ENCODE results near the gene CBFA2T3.

CBFA2T3 gene

DNA sequence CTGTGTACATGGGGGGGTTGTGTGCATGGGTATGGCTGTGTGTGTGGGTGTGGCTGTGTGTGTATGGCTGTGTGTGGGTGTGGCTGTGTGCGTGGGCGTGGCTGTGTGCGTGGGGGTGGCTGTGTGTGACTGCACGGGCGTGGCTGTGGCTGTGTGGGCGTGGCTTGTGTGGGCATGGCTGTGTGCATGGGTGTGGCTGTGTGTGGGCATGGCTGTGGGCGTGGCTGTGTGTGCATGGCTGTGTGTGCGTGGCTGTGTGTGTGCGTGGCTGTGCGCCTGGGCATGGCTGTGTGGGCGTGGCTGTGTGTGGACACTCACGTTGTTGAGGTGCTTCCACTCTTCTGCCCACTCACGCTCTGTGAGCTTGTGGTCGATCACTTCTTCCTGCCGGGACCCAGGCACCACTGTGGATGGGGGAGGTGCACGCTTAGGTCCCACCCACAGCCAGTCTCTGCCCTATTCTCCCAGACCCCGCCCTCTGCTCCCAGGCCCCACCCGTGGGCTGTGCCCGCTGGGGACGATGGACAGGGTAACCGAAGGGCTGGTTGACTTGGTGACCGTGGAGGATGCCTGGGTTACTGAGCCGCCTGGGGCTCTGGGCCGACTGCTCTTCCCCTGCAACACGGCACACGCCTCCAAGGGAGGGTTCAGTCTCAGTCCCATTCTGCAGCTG lies 94.5 kb downstream of the CBFA2T3 start:
- peaks cover 2% of the 10 kb centered on the region for H3K27me3 ChIP-seq (ENCODE audit: control insufficient read depth, insufficient read depth, low read length)
- H3K27ac ChIP-seq (ENCODE audit: low read depth, low read length): no peak overlapping the region
- H3K9ac ChIP-seq (ENCODE audit: low read length): no peak overlapping the region
- no peak overlapping the region for H3K4me3 ChIP-seq (ENCODE audit: low read length)
- peaks cover 3% of the 10 kb centered on the region for H3K36me3 ChIP-seq (ENCODE audit: control insufficient read depth, insufficient read depth, low read length)
- no peaks in the 10 kb centered on the region for H3K4me1 ChIP-seq (ENCODE audit: control insufficient read depth, insufficient read depth, low read length)

DNA sequence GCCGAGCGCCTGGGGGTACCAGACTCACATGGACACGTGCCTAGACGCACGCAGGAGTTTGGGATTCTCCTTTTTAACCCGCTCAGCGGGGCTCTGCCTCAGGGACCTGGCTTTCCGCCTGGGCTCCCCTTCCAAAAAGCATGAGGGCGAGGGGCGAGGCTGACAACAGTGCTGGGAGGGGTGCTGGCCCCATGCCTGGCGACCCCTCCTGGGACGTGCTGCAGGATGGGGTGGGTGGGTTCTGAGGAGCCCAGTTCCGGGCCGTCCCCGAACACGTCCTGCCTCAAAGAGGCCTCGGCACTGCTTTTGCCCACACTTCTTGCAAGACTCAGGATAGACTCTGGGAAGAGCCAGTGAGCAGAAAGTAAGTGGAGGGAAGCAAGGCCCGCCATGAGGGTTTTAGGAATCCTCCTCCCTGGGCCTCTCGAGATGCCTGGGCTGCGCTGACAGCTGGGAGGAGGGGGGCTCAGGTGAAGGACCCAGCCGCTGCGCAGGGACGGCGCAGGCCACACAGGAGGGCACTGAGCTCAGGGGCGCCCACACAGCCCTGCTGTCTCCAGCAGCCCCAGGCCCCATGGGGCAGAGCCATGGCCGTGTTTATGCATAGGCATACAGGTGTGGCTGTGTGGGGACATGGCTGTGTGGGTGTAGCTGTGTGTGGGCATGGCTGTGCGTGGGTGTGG lies 95.2 kb downstream of the CBFA2T3 start:
- Histone ChIP-seq H3K36me3 (ENCODE audit: control insufficient read depth, insufficient read depth, low read length) (peaks cover 3% of the 10 kb centered on the region), H3K27me3 (ENCODE audit: control insufficient read depth, insufficient read depth, low read length) (peaks cover 2% of the 10 kb centered on the region), H3K9ac (ENCODE audit: low read length) (no peak overlapping the region), H3K27ac (ENCODE audit: low read depth, low read length) (no peak overlapping the region), H3K4me3 (ENCODE audit: low read length) (no peak overlapping the region), H3K4me1 (ENCODE audit: control insufficient read depth, insufficient read depth, low read length) (no peaks in the 10 kb centered on the region)

DNA sequence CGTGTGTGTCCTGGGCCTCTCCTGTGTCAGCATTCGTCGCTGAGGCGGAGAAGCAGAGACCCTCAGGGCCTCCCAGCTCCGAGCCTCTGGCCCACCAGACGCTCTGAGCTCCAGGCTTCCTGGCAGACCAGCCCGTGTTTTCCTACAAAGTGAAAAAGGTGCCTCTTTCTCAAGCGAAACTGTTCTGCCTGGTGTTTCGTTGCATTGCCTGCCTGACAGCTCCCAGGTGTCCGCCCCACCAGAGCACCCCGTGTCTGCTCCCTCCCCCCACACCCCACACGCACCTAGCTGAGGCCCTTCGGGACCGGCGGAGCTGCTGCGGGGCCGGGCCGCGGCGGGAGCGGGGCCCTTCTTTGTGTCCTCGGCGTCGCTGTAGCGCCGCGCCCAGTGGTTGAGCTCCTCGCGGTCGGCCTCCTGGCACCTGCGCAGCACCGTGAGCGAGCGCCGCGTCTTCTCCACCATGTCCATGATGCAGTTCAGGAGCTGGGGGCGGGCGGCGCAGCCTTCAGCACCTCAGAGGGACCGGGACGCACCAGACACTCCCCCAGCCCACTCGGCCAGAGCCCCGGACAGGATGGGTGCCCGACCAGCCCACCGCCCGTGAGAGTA lies 95.9 kb downstream of the CBFA2T3 start:
- Histone ChIP-seq H3K36me3 (ENCODE audit: control insufficient read depth, insufficient read depth, low read length) (peaks cover 3% of the 10 kb centered on the region), H3K9ac (ENCODE audit: low read length) (no peak overlapping the region), H3K27ac (ENCODE audit: low read depth, low read length) (no peak overlapping the region), H3K27me3 (ENCODE audit: control insufficient read depth, insufficient read depth, low read length) (peaks cover 2% of the 10 kb centered on the region), H3K4me3 (ENCODE audit: low read length) (no peak overlapping the region), H3K4me1 (ENCODE audit: control insufficient read depth, insufficient read depth, low read length) (no peaks in the 10 kb centered on the region)

DNA sequence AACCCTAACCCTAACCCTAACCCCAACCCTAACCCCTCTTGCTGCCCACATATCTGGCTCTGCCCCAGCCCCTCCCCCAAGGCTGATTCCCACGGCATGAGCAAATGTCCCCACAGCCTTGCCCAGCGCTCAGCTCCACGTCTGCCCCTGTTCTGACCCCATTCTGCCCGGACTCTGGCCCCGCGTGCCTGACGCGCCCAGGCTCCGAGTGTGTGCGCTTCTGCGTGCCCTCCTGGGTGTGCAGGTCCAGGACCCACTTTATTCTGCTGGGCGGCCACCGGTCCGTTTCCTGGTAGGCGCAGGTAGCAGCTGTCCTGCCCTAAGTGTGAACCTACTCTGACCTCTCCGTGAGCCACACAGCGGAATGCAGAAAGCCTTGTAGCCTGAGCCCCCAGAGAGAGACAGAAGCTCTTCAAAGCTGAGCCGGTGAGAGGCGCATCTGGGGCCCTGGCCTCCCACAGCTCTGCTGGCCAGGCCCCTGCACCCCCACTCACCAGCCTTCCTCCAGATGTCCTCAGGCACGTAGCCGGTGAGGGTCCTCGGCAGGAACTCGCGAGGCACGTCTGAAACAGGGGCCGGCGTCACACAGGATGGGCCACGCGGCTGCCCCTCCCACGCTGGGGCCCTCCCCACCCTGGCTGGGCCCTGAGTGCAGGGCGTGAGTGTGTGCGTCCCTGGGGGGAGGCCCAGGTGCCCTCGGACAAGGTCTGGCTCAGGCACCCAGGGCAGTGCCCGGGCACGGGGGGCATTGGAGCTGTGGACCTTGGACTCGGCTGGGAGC lies 96.6 kb downstream of the CBFA2T3 start:
- H3K4me1 ChIP-seq (ENCODE audit: control insufficient read depth, insufficient read depth, low read length): no peaks in the 10 kb centered on the region
- no peak overlapping the region for H3K9ac ChIP-seq (ENCODE audit: low read length)
- H3K27me3 ChIP-seq (ENCODE audit: control insufficient read depth, insufficient read depth, low read length): peaks cover 2% of the 10 kb centered on the region
- H3K27ac ChIP-seq (ENCODE audit: low read depth, low read length): no peak overlapping the region
- no peak overlapping the region for H3K4me3 ChIP-seq (ENCODE audit: low read length)
- H3K36me3 ChIP-seq (ENCODE audit: control insufficient read depth, insufficient read depth, low read length): peaks cover 3% of the 10 kb centered on the region

DNA sequence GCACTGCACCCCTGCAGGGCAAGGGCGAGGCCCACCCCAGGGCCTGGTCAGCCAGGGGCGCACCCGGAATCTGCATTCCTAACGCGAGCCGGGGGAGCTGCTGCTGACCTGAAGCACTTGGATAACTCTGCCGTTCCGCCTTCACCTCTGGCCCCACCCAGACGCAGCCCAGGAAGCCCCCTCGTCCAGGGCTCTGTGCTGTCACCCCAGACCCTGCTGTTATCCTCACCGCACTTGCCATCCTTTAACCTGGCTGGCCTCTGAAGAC lies 97.3 kb downstream of the CBFA2T3 start:
- H3K9ac ChIP-seq (ENCODE audit: low read length): no peak overlapping the region
- H3K4me1 ChIP-seq (ENCODE audit: control insufficient read depth, insufficient read depth, low read length): no peaks in the 10 kb centered on the region
- no peak overlapping the region for H3K27ac ChIP-seq (ENCODE audit: low read depth, low read length)
- H3K36me3 ChIP-seq (ENCODE audit: control insufficient read depth, insufficient read depth, low read length): peaks cover 3% of the 10 kb centered on the region
- no peak overlapping the region for H3K4me3 ChIP-seq (ENCODE audit: low read length)
- H3K27me3 ChIP-seq (ENCODE audit: control insufficient read depth, insufficient read depth, low read length): peaks cover 2% of the 10 kb centered on the region

DNA sequence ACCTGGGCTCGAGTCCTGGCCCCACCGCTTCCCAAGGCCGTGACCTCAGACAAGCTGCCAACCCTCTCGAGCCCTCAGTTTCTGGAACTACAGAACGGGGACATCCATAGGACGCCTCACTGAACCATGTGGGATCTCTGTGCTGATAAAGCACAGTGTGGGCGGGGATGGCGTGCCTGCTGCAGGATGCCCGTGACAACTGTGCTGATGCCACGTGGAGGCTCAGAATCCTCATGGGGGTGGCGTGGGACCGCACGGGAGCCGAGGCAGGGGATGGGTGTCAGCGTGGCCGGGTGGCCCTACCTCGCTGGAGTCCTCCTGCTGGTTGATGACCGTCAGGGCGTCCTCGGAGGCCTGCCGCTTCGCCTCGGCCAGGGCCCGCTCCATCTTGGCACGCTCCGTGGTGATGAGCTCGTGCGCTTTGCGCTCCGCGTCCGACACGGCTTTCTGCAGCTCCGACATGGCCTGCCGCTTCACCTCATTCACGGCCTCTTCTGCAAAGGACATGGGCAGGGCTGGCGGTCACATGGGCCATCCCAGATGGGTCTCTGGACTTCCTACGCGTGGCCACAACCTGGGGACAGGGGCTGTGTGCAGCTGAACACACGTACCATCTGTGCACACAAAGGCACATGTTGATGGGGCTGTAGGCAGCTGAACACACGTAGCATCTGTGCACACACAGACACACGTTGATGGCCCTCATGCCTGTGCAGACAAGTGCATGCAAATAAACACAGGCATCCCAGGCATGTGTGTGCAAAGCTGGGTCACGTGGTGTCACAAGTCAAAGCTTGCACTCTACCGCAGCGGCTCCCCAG lies 97.8 kb downstream of the CBFA2T3 start:
- Histone ChIP-seq H3K36me3 (ENCODE audit: control insufficient read depth, insufficient read depth, low read length) (peaks cover 3% of the 10 kb centered on the region), H3K4me1 (ENCODE audit: control insufficient read depth, insufficient read depth, low read length) (no peaks in the 10 kb centered on the region), H3K9ac (ENCODE audit: low read length) (no peak overlapping the region), H3K27me3 (ENCODE audit: control insufficient read depth, insufficient read depth, low read length) (peaks cover 2% of the 10 kb centered on the region), H3K27ac (ENCODE audit: low read depth, low read length) (no peak overlapping the region), H3K4me3 (ENCODE audit: low read length) (no peak overlapping the region)

DNA sequence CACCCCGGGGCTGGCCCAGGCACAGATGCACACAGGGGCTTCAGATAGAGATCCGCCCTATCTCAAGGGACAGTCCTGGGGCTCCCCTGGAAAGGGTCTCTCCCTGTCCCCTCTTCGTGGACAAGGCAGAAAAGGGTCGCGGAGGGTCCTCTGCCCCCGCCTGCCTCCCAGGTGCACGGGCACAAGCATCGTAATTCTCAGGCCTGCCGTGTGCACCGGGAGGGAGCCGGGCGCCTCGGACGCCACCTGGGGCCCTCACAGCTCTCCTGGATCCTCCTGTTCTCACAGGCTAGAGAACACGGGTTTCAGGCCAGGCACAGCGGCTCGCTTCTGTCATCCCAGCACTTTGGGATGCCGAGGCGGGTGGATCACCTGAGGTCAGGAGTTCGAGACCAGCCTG lies 98.7 kb downstream of the CBFA2T3 start:
- Histone ChIP-seq H3K4me3 (ENCODE audit: low read length) (no peak overlapping the region), H3K36me3 (ENCODE audit: control insufficient read depth, insufficient read depth, low read length) (peaks cover 3% of the 10 kb centered on the region)

DNA sequence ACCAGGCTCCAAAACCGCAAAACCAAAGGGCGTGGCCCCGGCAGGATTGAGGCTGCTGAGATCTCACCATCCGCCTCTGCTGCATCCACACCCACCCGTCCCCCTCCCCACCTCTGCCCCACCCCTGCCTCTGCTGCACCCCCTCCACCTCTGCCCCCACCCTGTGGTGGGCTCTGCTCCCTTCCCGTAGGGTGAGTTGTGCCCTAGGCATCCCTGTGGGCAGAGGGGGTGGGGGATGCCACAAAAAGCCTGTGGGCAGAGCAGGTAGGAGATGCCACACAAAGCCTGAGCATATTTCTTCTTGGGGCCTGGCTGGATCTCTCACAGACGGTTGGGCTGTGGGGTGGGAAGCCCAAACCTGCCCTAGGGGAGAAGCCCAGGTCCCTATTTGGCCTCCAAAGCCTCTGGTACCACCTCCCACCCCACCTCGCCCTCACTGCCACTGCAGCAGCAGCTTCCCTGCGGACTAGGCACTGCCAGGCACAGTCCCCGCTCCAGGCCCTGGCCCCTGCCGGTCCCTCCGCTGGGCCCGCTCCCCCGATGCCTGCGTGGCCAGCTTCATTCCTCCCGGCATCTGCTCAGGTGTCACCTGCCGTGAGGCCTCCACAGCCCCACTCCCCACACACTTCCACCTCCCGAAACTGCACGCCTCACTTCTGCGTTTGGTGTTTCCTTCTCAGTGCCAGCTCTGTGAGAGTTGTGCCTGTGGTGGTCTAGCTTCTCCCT lies 99.3 kb downstream of the CBFA2T3 start:
- no peak overlapping the region for H3K9ac ChIP-seq (ENCODE audit: low read length)
- peaks cover 2% of the 10 kb centered on the region for H3K27me3 ChIP-seq (ENCODE audit: control insufficient read depth, insufficient read depth, low read length)
- H3K27ac ChIP-seq (ENCODE audit: low read depth, low read length): no peak overlapping the region
- H3K36me3 ChIP-seq (ENCODE audit: control insufficient read depth, insufficient read depth, low read length): peaks cover 3% of the 10 kb centered on the region
- no peak overlapping the region for H3K4me3 ChIP-seq (ENCODE audit: low read length)
- H3K4me1 ChIP-seq (ENCODE audit: control insufficient read depth, insufficient read depth, low read length): no peaks in the 10 kb centered on the region

More for the DNA sequence above, 98.7 kb downstream of the CBFA2T3 start:
- Histone ChIP-seq H3K4me1 (ENCODE audit: control insufficient read depth, insufficient read depth, low read length) (no peaks in the 10 kb centered on the region), H3K27ac (ENCODE audit: low read depth, low read length) (no peak overlapping the region), H3K27me3 (ENCODE audit: control insufficient read depth, insufficient read depth, low read length) (peaks cover 2% of the 10 kb centered on the region), H3K9ac (ENCODE audit: low read length) (no peak overlapping the region)

DNA sequence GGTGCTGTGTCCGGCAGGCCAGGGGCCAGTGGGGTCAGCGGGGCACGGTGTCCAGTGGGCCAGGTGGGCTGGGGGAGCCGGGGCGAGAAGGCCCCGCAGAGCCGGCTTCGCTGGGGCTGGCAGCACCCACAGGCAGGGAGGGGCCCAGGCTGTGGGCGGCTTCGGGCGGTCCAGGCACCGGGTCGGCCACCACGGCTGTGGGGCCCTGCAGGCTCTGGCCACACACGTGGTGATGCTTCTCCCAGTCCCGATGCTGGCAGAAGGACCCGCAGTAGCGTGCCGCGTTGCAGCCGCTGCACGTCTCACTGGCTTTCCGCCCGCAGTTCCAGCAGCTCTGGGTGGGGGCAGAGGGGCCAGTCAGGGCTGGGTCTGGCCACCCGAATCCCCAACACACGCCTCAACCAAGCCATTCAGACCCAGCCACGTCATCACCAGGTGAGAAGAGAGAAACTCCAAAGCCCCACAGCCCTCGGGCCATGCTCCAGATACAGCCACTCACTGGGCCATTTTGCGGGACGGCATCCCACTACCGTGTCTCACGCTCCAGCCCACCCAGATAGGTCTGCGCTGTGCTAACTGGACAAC lies 100.0 kb downstream of the CBFA2T3 start:
- Histone ChIP-seq H3K9ac (ENCODE audit: low read length) (no peak overlapping the region), H3K4me3 (ENCODE audit: low read length) (no peak overlapping the region), H3K36me3 (ENCODE audit: control insufficient read depth, insufficient read depth, low read length) (peaks cover 3% of the 10 kb centered on the region), H3K27ac (ENCODE audit: low read depth, low read length) (no peak overlapping the region), H3K4me1 (ENCODE audit: control insufficient read depth, insufficient read depth, low read length) (no peaks in the 10 kb centered on the region), H3K27me3 (ENCODE audit: control insufficient read depth, insufficient read depth, low read length) (peaks cover 2% of the 10 kb centered on the region)

DNA sequence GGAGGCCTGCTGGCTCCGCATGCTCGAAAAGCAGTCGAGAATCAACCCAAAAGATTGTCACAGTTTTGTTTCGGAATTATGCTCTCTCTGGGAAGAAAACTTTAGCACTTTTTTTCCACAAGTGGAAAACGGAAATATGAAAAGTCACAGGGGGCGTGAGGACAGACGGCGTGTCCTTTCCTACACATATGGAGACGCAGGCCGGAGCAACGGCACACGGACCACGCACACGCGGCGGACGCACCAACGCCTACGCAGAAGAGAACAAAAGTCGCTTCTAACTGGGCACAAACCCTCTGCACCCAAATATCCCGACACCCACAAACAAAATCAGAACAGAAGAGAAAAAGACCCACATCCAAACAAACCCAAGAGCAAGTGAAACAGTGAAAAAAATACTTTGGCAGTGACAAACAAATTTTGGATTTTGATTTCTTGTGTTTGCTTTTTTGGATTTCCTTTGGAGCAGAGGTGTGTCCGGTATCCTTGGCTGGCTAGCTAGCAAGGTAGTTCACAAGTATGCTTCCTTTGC lies 101.2 kb downstream of the CBFA2T3 start:
- no peak overlapping the region for H3K27ac ChIP-seq (ENCODE audit: low read depth, low read length)
- H3K36me3 ChIP-seq (ENCODE audit: control insufficient read depth, insufficient read depth, low read length): peaks cover 3% of the 10 kb centered on the region

DNA sequence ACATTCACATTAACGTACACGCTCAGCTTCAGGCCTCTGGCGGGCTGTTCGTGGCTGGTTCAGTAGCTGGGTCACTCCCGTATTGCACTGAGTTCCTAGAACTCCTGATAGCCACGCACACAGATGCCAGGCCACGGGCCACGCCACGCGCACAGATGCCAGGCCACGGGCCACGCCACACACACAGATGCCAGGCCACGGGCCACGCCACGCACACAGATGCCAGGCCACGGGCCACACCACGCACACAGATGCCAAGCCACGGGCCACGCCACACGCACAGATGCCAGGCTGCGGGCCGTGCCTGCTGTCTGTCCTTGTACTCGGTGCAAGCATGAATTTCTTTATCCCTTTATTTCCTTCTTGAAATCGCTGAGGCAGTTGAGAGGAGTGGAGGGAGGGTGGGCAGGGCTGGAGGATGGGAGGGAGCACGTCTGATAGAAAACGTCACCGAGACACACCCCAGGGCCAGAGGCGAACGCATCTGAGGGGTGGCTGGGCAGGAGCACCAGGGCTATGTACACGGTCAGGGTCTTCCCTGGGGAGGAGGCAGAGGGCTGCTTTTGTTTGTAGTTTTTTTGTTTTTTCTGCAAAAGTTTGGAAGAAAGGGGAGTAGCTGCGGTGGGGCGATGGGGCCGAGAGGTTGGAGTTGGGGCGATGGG lies 101.9 kb downstream of the CBFA2T3 start:
- no peak overlapping the region for H3K4me3 ChIP-seq (ENCODE audit: low read length)
- no peaks in the 10 kb centered on the region for H3K4me1 ChIP-seq (ENCODE audit: control insufficient read depth, insufficient read depth, low read length)
- peaks cover 11% of the 10 kb centered on the region for H3K27me3 ChIP-seq (ENCODE audit: control insufficient read depth, insufficient read depth, low read length)
- H3K27ac ChIP-seq (ENCODE audit: low read depth, low read length): no peak overlapping the region
- peaks cover 3% of the 10 kb centered on the region for H3K36me3 ChIP-seq (ENCODE audit: control insufficient read depth, insufficient read depth, low read length)
- H3K9ac ChIP-seq (ENCODE audit: low read length): no peak overlapping the region

More for the DNA sequence above, 101.2 kb downstream of the CBFA2T3 start:
- no peaks in the 10 kb centered on the region for H3K4me1 ChIP-seq (ENCODE audit: control insufficient read depth, insufficient read depth, low read length)
- no peak overlapping the region for H3K9ac ChIP-seq (ENCODE audit: low read length)
- H3K27me3 ChIP-seq (ENCODE audit: control insufficient read depth, insufficient read depth, low read length): peaks cover 11% of the 10 kb centered on the region
- no peak overlapping the region for H3K4me3 ChIP-seq (ENCODE audit: low read length)

Data from rectal smooth muscle tissue (tissue), 1 donor.